Tibial nerve (tissue), 4 donors: ENCODE results near the gene AOPEP.

ENCODE experiments used
- CTCF ChIP-seq, 5 experiments: fragments of 200-600 bp in 3 of 5; fragments of 450-650 bp in 2 of 5; sonication (generic) in 3 of 5; IDR thresholded peaks; one replicate each; pipeline ENCODE4 v1.5.1; 2016 to 2019; ENCODE audit warnings: antibody characterized with exemption in 5 of 5, mild to moderate bottlenecking in 3 of 5, moderate library complexity in 2 of 5
- EP300 ChIP-seq, 2 donors: sonication (generic); formaldehyde crosslinking; IDR thresholded peaks; one replicate each; pipeline ENCODE4 v1.6.1; 2017; ENCODE audit warnings: antibody characterized with exemption in 2 of 2, mild to moderate bottlenecking in 1 of 2
- POLR2A ChIP-seq, 2 donors: fragments of 450-650 bp; IDR thresholded peaks; one replicate each; pipeline ENCODE4 v1.6.1; 2017; ENCODE audit warnings: antibody characterized with exemption in 2 of 2, mild to moderate bottlenecking in 2 of 2, moderate library complexity in 2 of 2

GRCh38 chr9:95074632-95075031 lies 348.1 kb downstream of the AOPEP start:
- TF ChIP-seq CTCF (IDR thresholded peaks at IDR 0.05) (no peak), POLR2A (IDR thresholded peaks at IDR 0.05) (no peak), EP300 (IDR thresholded peaks at IDR 0.05) (peak in 1 of 2 donors; percentile 9)
